ENCODE results near the gene CSNK1E. TPM values are rescaled to one million over a fixed set of nuclear protein-coding genes. Genes with fewer than 3 reads are reported as not detected.

The CSNK1E gene
- total RNA-seq, 1 donor from 2014 or later: 246 TPM

DNA sequence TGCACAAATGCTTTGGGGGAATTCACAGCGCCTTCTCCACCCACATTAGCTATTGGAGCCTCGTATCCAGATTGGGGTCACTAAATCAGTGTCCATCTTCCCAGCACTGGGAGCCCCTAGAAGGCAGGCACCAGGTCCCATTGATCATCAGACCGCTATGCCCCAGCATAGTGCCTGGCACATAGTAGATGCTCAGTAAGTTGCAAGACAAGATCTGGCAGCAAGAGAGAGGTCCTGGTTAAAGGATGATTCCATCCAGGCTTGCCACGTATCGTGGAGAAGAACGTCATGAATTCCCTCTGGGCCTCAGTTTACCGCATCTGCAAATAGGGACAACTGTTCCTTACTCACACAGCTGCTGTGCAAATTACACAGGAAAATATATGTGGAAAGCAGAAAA is 46.1 kb downstream of the CSNK1E start:
- H3K27me3 Mint-ChIP-seq: peaks cover 4% of the 10 kb centered on the region
- TF ChIP-seq, protein P1, sequence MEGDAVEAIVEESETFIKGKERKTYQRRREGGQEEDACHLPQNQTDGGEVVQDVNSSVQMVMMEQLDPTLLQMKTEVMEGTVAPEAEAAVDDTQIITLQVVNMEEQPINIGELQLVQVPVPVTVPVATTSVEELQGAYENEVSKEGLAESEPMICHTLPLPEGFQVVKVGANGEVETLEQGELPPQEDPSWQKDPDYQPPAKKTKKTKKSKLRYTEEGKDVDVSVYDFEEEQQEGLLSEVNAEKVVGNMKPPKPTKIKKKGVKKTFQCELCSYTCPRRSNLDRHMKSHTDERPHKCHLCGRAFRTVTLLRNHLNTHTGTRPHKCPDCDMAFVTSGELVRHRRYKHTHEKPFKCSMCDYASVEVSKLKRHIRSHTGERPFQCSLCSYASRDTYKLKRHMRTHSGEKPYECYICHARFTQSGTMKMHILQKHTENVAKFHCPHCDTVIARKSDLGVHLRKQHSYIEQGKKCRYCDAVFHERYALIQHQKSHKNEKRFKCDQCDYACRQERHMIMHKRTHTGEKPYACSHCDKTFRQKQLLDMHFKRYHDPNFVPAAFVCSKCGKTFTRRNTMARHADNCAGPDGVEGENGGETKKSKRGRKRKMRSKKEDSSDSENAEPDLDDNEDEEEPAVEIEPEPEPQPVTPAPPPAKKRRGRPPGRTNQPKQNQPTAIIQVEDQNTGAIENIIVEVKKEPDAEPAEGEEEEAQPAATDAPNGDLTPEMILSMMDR (IDR thresholded peaks at IDR 0.05; ENCODE audit: unreplicated experiment): no peak
- H3K27ac Mint-ChIP-seq: no peak overlapping the region
- no peaks in the 10 kb centered on the region for H3K9me3 Mint-ChIP-seq (ENCODE audit: low read depth)
- H3K36me3 Mint-ChIP-seq (ENCODE audit: insufficient read depth): peaks cover 2% of the 10 kb centered on the region
- peak overlapping the region; percentile 14 for H3K4me3 Mint-ChIP-seq (ENCODE audit: low read depth)
- peaks cover 27% of the 10 kb centered on the region for H3K4me1 Mint-ChIP-seq (ENCODE audit: low read depth)
- DNase-seq (ENCODE audit: low spot score, unreplicated experiment): no peak

DNA sequence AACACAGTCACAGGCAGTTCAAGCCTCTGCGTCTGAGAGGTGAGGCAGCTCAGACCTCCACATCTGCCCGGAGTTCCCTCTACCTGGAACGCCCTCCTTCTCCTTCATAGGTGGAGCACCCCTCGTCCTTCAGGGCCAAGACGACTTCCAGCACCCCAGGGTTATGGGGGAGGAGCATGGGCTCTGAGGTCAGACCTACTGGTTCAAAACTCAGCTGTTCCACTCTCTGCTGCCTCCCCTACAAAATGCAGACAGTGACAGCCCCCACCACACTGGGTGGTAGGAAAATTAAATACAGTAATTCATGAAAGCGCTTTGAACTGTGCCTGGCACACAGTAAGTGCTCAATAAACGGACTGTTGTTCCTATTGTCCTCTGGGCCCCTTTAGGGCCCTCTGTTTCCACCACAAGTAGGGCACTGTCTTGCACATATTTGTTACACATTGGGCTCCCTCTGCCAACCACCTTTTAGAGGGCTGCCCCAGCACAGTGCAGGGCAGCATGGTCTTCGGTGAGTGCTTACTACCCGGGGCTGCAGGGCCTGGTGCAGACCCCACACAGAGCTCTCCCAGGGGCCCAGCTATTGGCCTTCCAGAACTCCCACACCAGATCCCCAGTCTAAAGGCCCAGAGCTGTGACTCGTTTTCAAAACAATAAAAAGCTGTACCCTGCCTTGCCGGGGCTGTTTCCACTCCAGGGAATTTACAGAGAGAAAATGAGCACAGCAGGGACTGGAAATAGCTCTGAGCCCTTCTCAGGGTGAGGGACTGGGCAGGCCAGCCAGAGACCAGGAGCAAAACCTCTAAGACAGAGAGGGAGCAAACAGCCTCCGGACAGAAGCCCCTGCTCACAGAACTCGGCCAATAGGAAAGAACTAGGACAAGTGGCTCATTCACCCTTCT is 46.9 kb downstream of the CSNK1E start:
- Mint-ChIP-seq H3K4me1 (ENCODE audit: low read depth) (peaks cover 23% of the 10 kb centered on the region), H3K36me3 (ENCODE audit: insufficient read depth) (peaks cover 2% of the 10 kb centered on the region), H3K9me3 (ENCODE audit: low read depth) (no peaks in the 10 kb centered on the region), H3K27ac (no peak overlapping the region), H3K27me3 (peaks cover 4% of the 10 kb centered on the region), H3K4me3 (ENCODE audit: low read depth) (peak overlapping the region; percentile 38)
- DNase-seq (ENCODE audit: low spot score, unreplicated experiment): no peak
- TF ChIP-seq, protein P1 (IDR thresholded peaks at IDR 0.05; ENCODE audit: unreplicated experiment): no peak

DNA sequence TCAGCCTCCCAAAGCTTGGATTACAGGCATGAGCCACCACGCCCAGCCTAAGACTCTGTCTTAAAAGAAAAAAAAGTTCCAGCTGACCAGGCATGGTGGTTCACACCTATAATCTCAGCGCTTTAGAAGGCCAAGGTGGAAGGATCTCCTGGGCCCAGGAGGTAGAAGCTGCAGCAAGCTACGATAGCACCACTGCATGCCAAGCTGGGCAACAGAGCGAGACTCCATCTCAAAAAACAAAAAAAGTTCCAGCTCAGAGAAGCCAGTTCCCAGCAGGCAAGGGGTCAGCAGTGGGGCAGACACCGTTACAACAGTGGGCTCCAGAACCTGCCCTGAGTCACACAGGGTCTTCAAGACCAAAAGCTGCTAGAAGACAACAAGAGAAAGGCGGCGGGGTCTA is 47.8 kb downstream of the CSNK1E start:
- Mint-ChIP-seq H3K9me3 (ENCODE audit: low read depth) (no peaks in the 10 kb centered on the region), H3K27ac (no peak overlapping the region), H3K27me3 (no peaks in the 10 kb centered on the region), H3K4me1 (ENCODE audit: low read depth) (peaks cover 19% of the 10 kb centered on the region), H3K4me3 (ENCODE audit: low read depth) (no peak overlapping the region), H3K36me3 (ENCODE audit: insufficient read depth) (peaks cover 2% of the 10 kb centered on the region)
- no peak for DNase-seq (ENCODE audit: low spot score, unreplicated experiment)
- TF ChIP-seq, protein P1 (IDR thresholded peaks at IDR 0.05; ENCODE audit: unreplicated experiment): no peak

DNA sequence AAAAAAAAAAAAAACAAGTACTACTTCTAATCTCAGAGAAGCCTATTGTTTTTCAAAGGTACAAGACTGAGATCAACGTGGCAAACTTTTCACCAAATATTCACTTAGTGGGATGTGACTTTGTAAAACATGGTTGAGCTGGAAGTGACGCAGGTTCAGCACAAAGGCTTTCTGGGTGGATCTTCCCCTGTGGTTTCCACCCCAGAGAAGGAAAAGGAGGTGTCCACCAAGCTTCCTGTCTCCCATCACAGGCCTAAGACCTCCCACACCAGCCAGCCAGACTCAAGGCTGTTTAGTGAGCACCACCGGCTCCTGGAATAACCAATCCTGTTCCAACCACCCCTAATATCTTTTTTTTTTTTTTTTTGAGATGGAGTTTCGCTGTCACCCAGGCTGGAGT is 50.1 kb downstream of the CSNK1E start:
- H3K27ac Mint-ChIP-seq: no peak overlapping the region
- DNase-seq (ENCODE audit: low spot score, unreplicated experiment): no peak
- H3K4me1 Mint-ChIP-seq (ENCODE audit: low read depth): peaks cover 15% of the 10 kb centered on the region
- no peaks in the 10 kb centered on the region for H3K9me3 Mint-ChIP-seq (ENCODE audit: low read depth)
- H3K4me3 Mint-ChIP-seq (ENCODE audit: low read depth): no peak overlapping the region
- H3K27me3 Mint-ChIP-seq: no peaks in the 10 kb centered on the region
- TF ChIP-seq, protein P1 (IDR thresholded peaks at IDR 0.05; ENCODE audit: unreplicated experiment): no peak
- H3K36me3 Mint-ChIP-seq (ENCODE audit: insufficient read depth): peaks cover 6% of the 10 kb centered on the region

DNA sequence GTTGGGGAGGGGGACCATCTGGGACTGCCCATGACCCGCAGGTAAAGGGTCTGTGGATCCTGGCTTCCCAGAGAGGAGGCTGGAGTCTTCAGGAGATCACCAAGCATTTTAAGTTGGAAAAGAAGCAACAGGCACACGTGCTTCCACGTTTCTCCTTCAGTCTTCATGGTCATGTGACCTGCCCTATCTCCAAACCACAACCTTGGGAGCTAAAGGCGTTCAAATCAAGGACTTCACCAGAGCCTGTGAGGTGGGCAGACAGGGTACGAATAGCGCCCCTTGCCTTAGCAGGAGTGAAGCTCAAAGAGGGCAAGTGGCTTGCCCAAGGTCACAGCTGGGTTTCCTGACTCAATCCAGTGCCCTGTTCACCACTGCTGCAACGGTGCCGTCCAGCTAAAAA is 51.1 kb downstream of the CSNK1E start:
- Mint-ChIP-seq H3K27ac (no peak overlapping the region), H3K4me1 (ENCODE audit: low read depth) (peaks cover 16% of the 10 kb centered on the region), H3K36me3 (ENCODE audit: insufficient read depth) (peaks cover 4% of the 10 kb centered on the region), H3K9me3 (ENCODE audit: low read depth) (no peaks in the 10 kb centered on the region), H3K4me3 (ENCODE audit: low read depth) (no peak overlapping the region), H3K27me3 (no peaks in the 10 kb centered on the region)
- TF ChIP-seq, protein P1 (IDR thresholded peaks at IDR 0.05; ENCODE audit: unreplicated experiment): no peak
- no peak for DNase-seq (ENCODE audit: low spot score, unreplicated experiment)

Data from progenitor cell of endocrine pancreas (in vitro differentiated cells).